Glutamatergic neuron (in vitro differentiated cells): ENCODE results near the gene GARNL3. TPM values are rescaled to one million over a fixed set of nuclear protein-coding genes. Genes with fewer than 3 reads are reported as not detected.

ENCODE experiments used
- DNase-seq: peaks from one replicate; pipeline ENCODE4 v3.0.0; 2022
- H3K27ac Mint-ChIP-seq: one replicate; pipeline ENCODE4 v1.8.0; 2020; ENCODE audit warnings: mild to moderate bottlenecking, mixed read lengths, inconsistent platforms; ENCODE audit not compliant: unreplicated experiment
- H3K27me3 Mint-ChIP-seq: one replicate; pipeline ENCODE4 v1.8.0; 2020; ENCODE audit warnings: mild to moderate bottlenecking, moderate library complexity, mixed read lengths, inconsistent platforms; ENCODE audit not compliant: unreplicated experiment
- H3K36me3 Mint-ChIP-seq: one replicate; pipeline ENCODE4 v1.8.0; 2020; ENCODE audit warnings: mild to moderate bottlenecking, mixed read lengths, inconsistent platforms; ENCODE audit not compliant: unreplicated experiment
- H3K4me1 Mint-ChIP-seq: one replicate; pipeline ENCODE4 v1.8.0; 2020; ENCODE audit warnings: mild to moderate bottlenecking, low read depth, mixed read lengths, inconsistent platforms; ENCODE audit not compliant: unreplicated experiment
- H3K4me3 Mint-ChIP-seq: one replicate; pipeline ENCODE4 v1.8.0; 2020; ENCODE audit warnings: mild to moderate bottlenecking, mixed read lengths, inconsistent platforms; ENCODE audit not compliant: unreplicated experiment
- H3K9me3 Mint-ChIP-seq: one replicate; pipeline ENCODE4 v1.8.0; 2020; ENCODE audit warnings: mild to moderate bottlenecking, moderate library complexity, mixed read lengths, inconsistent platforms; ENCODE audit not compliant: unreplicated experiment
- CTCF ChIP-seq: fragments of 200-600 bp; sonication (generic); IDR thresholded peaks from one replicate; pipeline ENCODE4 v1.5.0; 2021; ENCODE audit not compliant: partially characterized antibody, unreplicated experiment
- long read RNA-seq: library from polyadenylated mRNA; unstranded; transcript quantifications from one replicate; pipeline ENCODE4 v2.0.0, GENCODE V29; 2020; ENCODE audit not compliant: unreplicated experiment
- total RNA-seq: library from RNA; stranded (reverse); fragmentation: NEBNext Ultra II Directional; extraction: Animal tissue kit (Norgen Biotek cat#: 25700); gene quantifications from one replicate; pipeline ENCODE4 v1.2.1, GENCODE V29; 2021; ENCODE audit not compliant: unreplicated experiment

The GARNL3 gene
- total RNA-seq, result 14.7 TPM
- long read RNA-seq, result 0 reads

GRCh38 chr9:127264462-127265219 is at the start of gene GARNL3:
TSS of gene GARNL3 (plus strand) at chr9:127264774. CDS start at chr9:127264878, 104 bp downstream.
- Mint-ChIP-seq H3K4me1 (peaks cover 22% of the 10 kb centered on the region), H3K27ac (peak within 1 kb of the TSS; percentile 31), H3K9me3 (peaks cover 1% of the 10 kb centered on the region), H3K27me3 (no peaks in the 10 kb centered on the region), H3K4me3 (no peak within 1 kb of the TSS), H3K36me3 (no peaks in the 10 kb centered on the region)
- DNase-seq, result no peak
- no peak for TF ChIP-seq CTCF

- Mint-ChIP-seq H3K36me3 (no peaks in the 10 kb centered on the region), H3K9me3 (peaks cover 3% of the 10 kb centered on the region), H3K4me3 (no peak overlapping the region), H3K27me3 (peaks cover 8% of the 10 kb centered on the region), H3K4me1 (no peaks in the 10 kb centered on the region), H3K27ac (no peak overlapping the region)
- DNase-seq, result no peak
- TF ChIP-seq CTCF, result no peak
These were observed 49.0 kb upstream of the GARNL3 start for GRCh38 chr9:127215268-127216209.

- Mint-ChIP-seq H3K27ac (no peak overlapping the region), H3K9me3 (peaks cover 3% of the 10 kb centered on the region), H3K4me3 (no peak overlapping the region), H3K36me3 (no peaks in the 10 kb centered on the region), H3K4me1 (no peaks in the 10 kb centered on the region), H3K27me3 (peaks cover 2% of the 10 kb centered on the region)
- DNase-seq, result no peak
- TF ChIP-seq CTCF, result no peak
These were observed 48.2 kb upstream of the GARNL3 start for GRCh38 chr9:127216210-127216887.

DNA sequence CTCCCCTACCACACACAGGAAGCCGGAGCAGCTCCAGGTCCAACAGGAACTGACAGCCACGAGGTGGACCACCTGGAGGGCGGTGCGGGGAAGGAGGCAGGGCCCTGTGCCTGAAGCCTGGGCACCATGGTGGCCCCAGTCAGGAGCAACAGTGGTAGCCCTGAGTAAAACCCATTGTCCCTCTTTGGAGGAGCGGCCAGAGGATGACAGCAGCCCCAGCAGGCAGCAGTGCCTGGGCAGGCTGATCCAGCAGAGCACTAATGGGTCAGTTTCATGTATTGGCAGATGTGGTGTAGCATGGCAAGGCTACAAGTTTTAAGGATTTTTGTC is 47.7 kb upstream of the GARNL3 start:
- H3K27me3 Mint-ChIP-seq, result peaks cover 2% of the 10 kb centered on the region
- peaks cover 3% of the 10 kb centered on the region for H3K9me3 Mint-ChIP-seq
- no peak overlapping the region for H3K27ac Mint-ChIP-seq
- no peak for DNase-seq
- TF ChIP-seq CTCF, result no peak
- no peaks in the 10 kb centered on the region for H3K4me1 Mint-ChIP-seq
- H3K36me3 Mint-ChIP-seq, result no peaks in the 10 kb centered on the region
- no peak overlapping the region for H3K4me3 Mint-ChIP-seq
